Caco-2 (cell line): Measurements from ENCODE around the gene FUCA1. TPM values are rescaled to one million over a fixed set of nuclear protein-coding genes. Genes with fewer than 3 reads are reported as not detected.
"Not testable (repeated sequence)": the region's sequence is repeated elsewhere in the genome, so short reads cannot be mapped to it uniquely, and the experiment has no call there.

ENCODE experiments used
- BruUV-seq: library from RNA; stranded (reverse); fragments of 400-500 nt; replicated peaks from 2 replicates; lab custom pipeline; 2021; lab: Mats Ljungman, UMichigan
- CTCF ChIA-PET: fragments of 300-600 bp; sonication (Branson Sonifier 250); formaldehyde crosslinking; loops from one replicate; lab custom pipeline; 2022; ENCODE audit warnings: antibody characterized with exemption; lab: Charles Lee
- POLR2A ChIA-PET: fragments of 300-600 bp; sonication (Branson Sonifier 250); formaldehyde crosslinking; loops from one replicate; lab custom pipeline; 2022; ENCODE audit warnings: antibody characterized with exemption; lab: Charles Lee
- DNase-seq, 2 experiments: peaks; one replicate each; pipeline versions ENCODE4 v3.0.0 to v3.0.0-alpha.2; 2020 to 2022
- H3K27me3 ChIP-seq: replicated peaks from 2 replicates; pipeline ENCODE4 v1.6.0; 2011; ENCODE audit warnings: low read length; ENCODE audit not compliant: control insufficient read depth, insufficient read depth
- H3K36me3 ChIP-seq: 2 replicates; pipeline ENCODE4 v1.5.1; 2011; ENCODE audit warnings: low read length; ENCODE audit not compliant: control insufficient read depth, insufficient read depth
- H3K4me1 ChIP-seq: fragments of 250-450 bp; sonication (Bioruptor Pico); 2 replicates; pipeline ENCODE4 v1.5.1; 2020; ENCODE audit warnings: mild to moderate bottlenecking
- H3K4me3 ChIP-seq: 2 replicates; pipeline ENCODE4 v1.5.1; 2011; ENCODE audit warnings: low read depth, mild to moderate bottlenecking, control low read depth, low read length
- H3K9me3 ChIP-seq: fragments of 250-450 bp; sonication (Bioruptor Pico); 2 replicates; pipeline ENCODE4 v1.5.1; 2020; ENCODE audit warnings: mild to moderate bottlenecking, moderate library complexity
- H3K27ac Mint-ChIP-seq: one replicate; pipeline ENCODE4 v1.8.0; 2022; ENCODE audit warnings: mixed read lengths; ENCODE audit not compliant: unreplicated experiment
- H3K27me3 Mint-ChIP-seq: one replicate; pipeline ENCODE4 v1.8.0; 2022; ENCODE audit warnings: mixed read lengths; ENCODE audit not compliant: insufficient read depth, unreplicated experiment
- H3K36me3 Mint-ChIP-seq: one replicate; pipeline ENCODE4 v1.8.0; 2022; ENCODE audit warnings: mild to moderate bottlenecking, mixed read lengths; ENCODE audit not compliant: insufficient read depth, unreplicated experiment
- H3K4me1 Mint-ChIP-seq: one replicate; pipeline ENCODE4 v1.8.0; 2022; ENCODE audit warnings: low read depth, mixed read lengths; ENCODE audit not compliant: unreplicated experiment
- H3K4me3 Mint-ChIP-seq: one replicate; pipeline ENCODE4 v1.8.0; 2022; ENCODE audit warnings: mild to moderate bottlenecking, moderate library complexity, mixed read lengths; ENCODE audit not compliant: unreplicated experiment
- H3K9me3 Mint-ChIP-seq: one replicate; pipeline ENCODE4 v1.8.0; 2022; ENCODE audit warnings: mixed read lengths; ENCODE audit not compliant: unreplicated experiment
- CTCF ChIP-seq, 2 experiments: fragments of 200-600 bp in 1 of 2; IDR thresholded peaks; 1 replicate in 1 of 2; 2 replicates in 1 of 2; pipeline versions ENCODE4 v1.5.1 to v1.8.0; 2011 to 2022; ENCODE audit warnings: antibody characterized with exemption in 1 of 2, control low read depth in 1 of 2, inconsistent platforms in 1 of 2, low read depth in 1 of 2, low read length in 1 of 2, mild to moderate bottlenecking in 1 of 2, moderate library complexity in 1 of 2; ENCODE audit not compliant: insufficient read depth in 1 of 2, severe bottlenecking in 1 of 2, unreplicated experiment in 1 of 2
- intact Hi-C: fragments of 100-400 bp; cut with micrococcal nuclease; formaldehyde crosslinking; loops from one replicate; pipeline ENCODE4 v1.10.0; 2022; ENCODE audit not compliant: unreplicated experiment
- total RNA-seq: library from RNA; stranded (reverse); gene quantifications from 2 replicates; pipeline ENCODE4 v1.2.3, GENCODE V29; 2022

FUCA1 gene
- total RNA-seq, 1 experiment from 2014 or later, result 25.5 TPM

- H3K36me3 Mint-ChIP-seq, result peaks cover 5% of the 10 kb centered on the region
- Histone ChIP-seq H3K4me3 (no peak overlapping the region), H3K27me3 (no peaks in the 10 kb centered on the region), H3K9me3 (no peaks in the 10 kb centered on the region), H3K4me1 (no peaks in the 10 kb centered on the region), H3K36me3 (no peaks in the 10 kb centered on the region)
- POLR2A ChIA-PET, result no interaction called here
- no peak for TF ChIP-seq CTCF (IDR thresholded peaks at IDR 0.05; ENCODE audit: insufficient read depth in 1 of 2, low read depth in 1 of 2, low read length in 1 of 2, severe bottlenecking in 1 of 2, unreplicated experiment in 1 of 2)
- H3K4me1 Mint-ChIP-seq, result no peaks in the 10 kb centered on the region
- no peak for DNase-seq
- no peaks in the 10 kb centered on the region for H3K27me3 Mint-ChIP-seq
- no peak overlapping the region for H3K27ac Mint-ChIP-seq
- intact Hi-C loops, result loop anchor here (1.0 kb wide), 1 partner anchor 29 kb away; no protein-coding TSS in a partner anchor
- CTCF ChIA-PET, result no interaction called here
- no peaks in the 10 kb centered on the region for H3K9me3 Mint-ChIP-seq
- BruUV-seq, result no TSS peak
- no peak overlapping the region for H3K4me3 Mint-ChIP-seq
Observed at GRCh38 chr1:23902321-23903278, 34.5 kb upstream of the FUCA1 start.

GRCh38 chr1:23900017-23900416, 31.9 kb upstream of the FUCA1 start:
- H3K9me3 ChIP-seq, H3K4me3 Mint-ChIP-seq, H3K9me3 Mint-ChIP-seq, DNase-seq, POLR2A ChIA-PET, H3K36me3 ChIP-seq, H3K27ac Mint-ChIP-seq, H3K4me3 ChIP-seq, H3K4me1 Mint-ChIP-seq, H3K27me3 Mint-ChIP-seq, H3K27me3 ChIP-seq, intact Hi-C loops, H3K36me3 Mint-ChIP-seq, BruUV-seq, H3K4me1 ChIP-seq, CTCF ChIA-PET: not testable (repeated sequence)

GRCh38 chr1:23899070-23899469, 31.0 kb upstream of the FUCA1 start:
- BruUV-seq, result no TSS peak
- DNase-seq, result no peak
- no peak overlapping the region for H3K27ac Mint-ChIP-seq
- H3K4me3 ChIP-seq, result no peak overlapping the region
- H3K36me3 Mint-ChIP-seq, result peaks cover 5% of the 10 kb centered on the region
- no peaks in the 10 kb centered on the region for H3K27me3 ChIP-seq
- intact Hi-C loops, result no loop called here
- no peaks in the 10 kb centered on the region for H3K4me1 Mint-ChIP-seq
- no peak overlapping the region for H3K4me3 Mint-ChIP-seq
- H3K4me1 ChIP-seq, result no peaks in the 10 kb centered on the region
- TF ChIP-seq CTCF (IDR thresholded peaks at IDR 0.05; ENCODE audit: insufficient read depth in 1 of 2, low read depth in 1 of 2, low read length in 1 of 2, severe bottlenecking in 1 of 2, unreplicated experiment in 1 of 2), result no peak
- no peaks in the 10 kb centered on the region for H3K27me3 Mint-ChIP-seq
- H3K9me3 Mint-ChIP-seq, result no peaks in the 10 kb centered on the region
- H3K36me3 ChIP-seq, result no peaks in the 10 kb centered on the region
- POLR2A ChIA-PET, result no interaction called here
- CTCF ChIA-PET, result no interaction called here
- no peaks in the 10 kb centered on the region for H3K9me3 ChIP-seq
